ENCODE measurements around the gene LRRN4CL.

The LRRN4CL gene

DNA sequence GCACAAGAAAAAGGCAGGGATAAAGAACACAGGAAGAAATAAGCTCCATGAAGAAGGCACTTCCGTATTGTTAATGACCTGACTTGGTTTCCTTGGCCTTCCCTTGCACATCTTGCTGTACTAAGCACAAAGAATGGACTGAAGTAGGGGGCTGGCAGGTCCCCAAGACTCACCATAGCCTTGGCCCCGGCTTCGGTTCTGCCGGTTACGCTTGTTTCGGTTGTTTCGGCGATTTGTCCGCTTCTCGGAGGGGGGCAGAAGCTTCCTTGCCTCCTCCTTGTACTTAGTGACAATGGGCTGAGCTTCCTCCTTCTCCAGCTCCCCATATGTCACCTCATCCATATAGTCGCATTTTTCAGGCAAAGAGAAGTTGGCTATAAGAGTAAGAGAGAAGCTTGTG lies 27.5 kb upstream of the LRRN4CL start:
- H3K4me3 ChIP-seq (replicated peaks; ENCODE audit: low read depth, low read length) = no peak overlapping the region
- TF ChIP-seq, protein P1, sequence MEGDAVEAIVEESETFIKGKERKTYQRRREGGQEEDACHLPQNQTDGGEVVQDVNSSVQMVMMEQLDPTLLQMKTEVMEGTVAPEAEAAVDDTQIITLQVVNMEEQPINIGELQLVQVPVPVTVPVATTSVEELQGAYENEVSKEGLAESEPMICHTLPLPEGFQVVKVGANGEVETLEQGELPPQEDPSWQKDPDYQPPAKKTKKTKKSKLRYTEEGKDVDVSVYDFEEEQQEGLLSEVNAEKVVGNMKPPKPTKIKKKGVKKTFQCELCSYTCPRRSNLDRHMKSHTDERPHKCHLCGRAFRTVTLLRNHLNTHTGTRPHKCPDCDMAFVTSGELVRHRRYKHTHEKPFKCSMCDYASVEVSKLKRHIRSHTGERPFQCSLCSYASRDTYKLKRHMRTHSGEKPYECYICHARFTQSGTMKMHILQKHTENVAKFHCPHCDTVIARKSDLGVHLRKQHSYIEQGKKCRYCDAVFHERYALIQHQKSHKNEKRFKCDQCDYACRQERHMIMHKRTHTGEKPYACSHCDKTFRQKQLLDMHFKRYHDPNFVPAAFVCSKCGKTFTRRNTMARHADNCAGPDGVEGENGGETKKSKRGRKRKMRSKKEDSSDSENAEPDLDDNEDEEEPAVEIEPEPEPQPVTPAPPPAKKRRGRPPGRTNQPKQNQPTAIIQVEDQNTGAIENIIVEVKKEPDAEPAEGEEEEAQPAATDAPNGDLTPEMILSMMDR (IDR thresholded peaks at IDR 0.05; ENCODE audit: low read depth, low read length, missing control alignments) = no peak
- no peak for DNase-seq (ENCODE audit: extremely low read depth, low read depth)

- TF ChIP-seq, protein P1 (IDR thresholded peaks at IDR 0.05; ENCODE audit: low read depth, low read length, missing control alignments) = no peak
- DNase-seq (ENCODE audit: extremely low read depth, low read depth) = no peak
- H3K4me3 ChIP-seq (replicated peaks; ENCODE audit: low read depth, low read length) = no peak overlapping the region
These were observed 26.9 kb upstream of the LRRN4CL start for GRCh38 chr11:62716206-62716605.

- no peak for DNase-seq (ENCODE audit: extremely low read depth, low read depth)
- no peak overlapping the region for H3K4me3 ChIP-seq (replicated peaks; ENCODE audit: low read depth, low read length)
- TF ChIP-seq, protein P1 (IDR thresholded peaks at IDR 0.05; ENCODE audit: low read depth, low read length, missing control alignments) = no peak
These were observed 26.1 kb upstream of the LRRN4CL start for GRCh38 chr11:62715150-62716130.

DNA sequence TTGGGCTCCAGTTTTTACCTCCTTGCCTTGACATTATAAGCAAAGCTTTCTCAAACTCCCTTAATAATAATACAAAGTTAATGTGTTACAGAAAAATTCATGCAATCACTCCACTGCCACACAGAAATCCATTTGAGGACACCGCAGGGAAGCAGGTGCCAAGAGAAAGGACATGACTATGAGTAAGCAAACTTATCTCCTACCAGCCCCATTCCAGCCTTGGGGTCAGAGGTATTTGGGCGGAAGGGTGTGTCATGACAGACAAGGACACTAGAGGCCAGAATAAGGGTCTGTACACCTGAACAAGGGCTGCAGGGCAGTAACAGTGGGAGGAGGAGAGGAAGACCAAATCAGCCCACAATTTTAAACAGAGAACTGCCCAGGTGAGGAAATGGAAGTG lies 24.0 kb upstream of the LRRN4CL start:
- H3K4me3 ChIP-seq (replicated peaks; ENCODE audit: low read depth, low read length) = no peak overlapping the region
- TF ChIP-seq, protein P1 (IDR thresholded peaks at IDR 0.05; ENCODE audit: low read depth, low read length, missing control alignments) = no peak
- no peak for DNase-seq (ENCODE audit: extremely low read depth, low read depth)

DNA sequence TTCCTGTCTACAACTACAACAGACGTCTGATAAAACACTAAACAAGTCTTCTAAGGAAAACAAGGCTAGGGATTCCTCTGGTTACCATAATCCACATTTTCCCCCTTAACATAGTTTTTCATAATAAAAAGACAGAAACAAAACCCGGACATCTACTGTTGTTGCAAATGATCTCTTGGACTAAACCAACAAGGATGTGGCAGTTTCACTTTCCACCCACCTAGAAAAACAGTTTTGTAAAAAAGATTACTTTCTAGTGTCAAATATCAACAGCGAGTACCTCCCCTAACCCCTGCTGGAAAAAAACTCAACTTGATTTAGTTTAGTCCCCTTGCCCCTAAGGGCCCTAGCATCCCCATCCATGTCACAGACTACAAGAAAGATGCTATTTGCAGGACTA lies 23.5 kb upstream of the LRRN4CL start:
- TF ChIP-seq, protein P1 (IDR thresholded peaks at IDR 0.05; ENCODE audit: low read depth, low read length, missing control alignments) = no peak
- no peak for DNase-seq (ENCODE audit: extremely low read depth, low read depth)
- H3K4me3 ChIP-seq (replicated peaks; ENCODE audit: low read depth, low read length) = no peak overlapping the region

DNA sequence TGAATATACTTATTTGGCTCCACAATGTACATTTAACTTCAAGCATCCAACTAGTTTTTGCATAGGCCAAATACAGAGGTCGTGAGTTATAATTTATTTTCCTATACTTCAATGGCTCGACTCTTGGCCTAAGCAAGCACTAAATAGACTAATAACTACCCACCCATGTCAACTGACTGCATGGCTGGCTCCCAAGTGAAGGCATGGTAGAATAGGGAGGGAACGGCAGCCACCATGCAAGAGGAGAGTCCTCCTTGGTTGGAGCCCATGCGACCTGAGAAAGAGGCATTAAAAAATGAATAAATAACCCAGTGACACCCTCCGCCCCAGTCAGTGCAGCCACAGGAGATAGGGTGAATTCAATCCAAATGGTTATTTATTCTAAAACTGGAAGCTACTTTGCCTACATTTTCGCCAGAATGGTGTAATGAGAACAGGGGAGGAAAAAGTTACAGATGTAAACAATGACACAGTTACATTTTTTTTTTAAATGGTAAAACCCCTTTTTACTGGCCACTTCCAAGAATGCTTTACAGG lies 23.0 kb upstream of the LRRN4CL start:
- DNase-seq (ENCODE audit: extremely low read depth, low read depth) = no peak
- no peak overlapping the region for H3K4me3 ChIP-seq (replicated peaks; ENCODE audit: low read depth, low read length)
- TF ChIP-seq, protein P1 (IDR thresholded peaks at IDR 0.05; ENCODE audit: low read depth, low read length, missing control alignments) = no peak

Data from HFF-Myc (cell line).